ENCODE results near the gene CTIF. TPM values are rescaled to one million over a fixed set of nuclear protein-coding genes. Genes with fewer than 3 reads are reported as not detected.

CTIF gene
- total and polyA plus RNA-seq, 4 donors: 10.6 to 26.7 (median 12.3) TPM

DNA sequence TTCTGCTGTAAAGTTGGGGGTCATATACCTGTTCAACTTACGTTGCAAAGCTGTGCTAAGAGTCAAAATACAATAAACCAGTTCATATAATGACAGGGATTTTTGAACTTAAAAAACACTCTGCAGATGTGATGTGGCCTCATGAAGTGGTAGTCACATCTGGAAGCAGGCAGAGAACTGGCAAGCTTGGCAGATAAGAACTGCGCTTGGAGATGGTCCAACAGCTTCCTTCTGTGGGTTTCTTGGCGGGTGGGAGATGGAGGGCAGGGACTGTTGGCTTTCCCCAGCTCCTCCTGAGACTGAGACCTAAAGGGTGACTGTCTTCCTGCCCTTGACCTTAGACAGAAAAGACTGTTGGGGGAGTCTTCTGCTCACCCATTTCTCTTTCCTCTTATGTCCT, 140.4 kb downstream of the CTIF start:
- H3K27ac ChIP-seq (ENCODE audit: low read depth in 1 of 2, low read length in 2 of 2): no peak overlapping the region
- no peak overlapping the region for H3K9ac ChIP-seq (ENCODE audit: low read depth in 1 of 2, low read length in 2 of 2)
- 88% methylated on average over 3 of the region's 3 CpGs for WGBS
- no peak overlapping the region for H3K4me3 ChIP-seq (ENCODE audit: low read depth in 1 of 3, low read length in 3 of 3)
- TF ChIP-seq ZBTB33 (IDR thresholded peaks at IDR 0.05) (no peak), NR2F2 (IDR thresholded peaks at IDR 0.05) (no peak), REST (IDR thresholded peaks at IDR 0.05) (no peak), FOXA1 (IDR thresholded peaks at IDR 0.05) (no peak), TAF1 (conservative IDR thresholded peaks at IDR 0.05) (no peak), HNF4A (conservative IDR thresholded peaks at IDR 0.05) (no peak), JUND (IDR thresholded peaks at IDR 0.05) (no peak), FOXA2 (IDR thresholded peaks at IDR 0.05) (no peak), RAD21 (IDR thresholded peaks at IDR 0.05) (no peak), SP1 (IDR thresholded peaks at IDR 0.05) (no peak), GABPA (IDR thresholded peaks at IDR 0.05 in 1 of 2, conservative IDR thresholded peaks at IDR 0.05 in 1 of 2) (no peak), RXRA (IDR thresholded peaks at IDR 0.05) (no peak), EGR1 (IDR thresholded peaks at IDR 0.05; ENCODE audit: low read depth in 2 of 2) (no peak)
- TF ChIP-seq, protein P1, sequence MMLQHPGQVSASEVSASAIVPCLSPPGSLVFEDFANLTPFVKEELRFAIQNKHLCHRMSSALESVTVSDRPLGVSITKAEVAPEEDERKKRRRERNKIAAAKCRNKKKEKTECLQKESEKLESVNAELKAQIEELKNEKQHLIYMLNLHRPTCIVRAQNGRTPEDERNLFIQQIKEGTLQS (IDR thresholded peaks at IDR 0.05): no peak
- TF ChIP-seq, protein P2, sequence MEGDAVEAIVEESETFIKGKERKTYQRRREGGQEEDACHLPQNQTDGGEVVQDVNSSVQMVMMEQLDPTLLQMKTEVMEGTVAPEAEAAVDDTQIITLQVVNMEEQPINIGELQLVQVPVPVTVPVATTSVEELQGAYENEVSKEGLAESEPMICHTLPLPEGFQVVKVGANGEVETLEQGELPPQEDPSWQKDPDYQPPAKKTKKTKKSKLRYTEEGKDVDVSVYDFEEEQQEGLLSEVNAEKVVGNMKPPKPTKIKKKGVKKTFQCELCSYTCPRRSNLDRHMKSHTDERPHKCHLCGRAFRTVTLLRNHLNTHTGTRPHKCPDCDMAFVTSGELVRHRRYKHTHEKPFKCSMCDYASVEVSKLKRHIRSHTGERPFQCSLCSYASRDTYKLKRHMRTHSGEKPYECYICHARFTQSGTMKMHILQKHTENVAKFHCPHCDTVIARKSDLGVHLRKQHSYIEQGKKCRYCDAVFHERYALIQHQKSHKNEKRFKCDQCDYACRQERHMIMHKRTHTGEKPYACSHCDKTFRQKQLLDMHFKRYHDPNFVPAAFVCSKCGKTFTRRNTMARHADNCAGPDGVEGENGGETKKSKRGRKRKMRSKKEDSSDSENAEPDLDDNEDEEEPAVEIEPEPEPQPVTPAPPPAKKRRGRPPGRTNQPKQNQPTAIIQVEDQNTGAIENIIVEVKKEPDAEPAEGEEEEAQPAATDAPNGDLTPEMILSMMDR (IDR thresholded peaks at IDR 0.05; ENCODE audit: low read depth, low read length, missing input control): no peak
- TF ChIP-seq, protein P3, sequence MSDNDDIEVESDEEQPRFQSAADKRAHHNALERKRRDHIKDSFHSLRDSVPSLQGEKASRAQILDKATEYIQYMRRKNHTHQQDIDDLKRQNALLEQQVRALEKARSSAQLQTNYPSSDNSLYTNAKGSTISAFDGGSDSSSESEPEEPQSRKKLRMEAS (IDR thresholded peaks at IDR 0.05): no peak
- peaks cover 10 to 24% (median 22%) of the 10 kb centered on the region in 4 donors for H3K4me1 ChIP-seq (ENCODE audit: control insufficient read depth in 4 of 4, insufficient read depth in 4 of 4, low read length in 3 of 4)
- peaks cover 0 to 9% (median 2%) of the 10 kb centered on the region in 4 donors for H3K36me3 ChIP-seq (ENCODE audit: control insufficient read depth in 4 of 4, insufficient read depth in 3 of 4, low read depth in 1 of 4, low read length in 3 of 4)
- no peaks in the 10 kb centered on the region for H3K27me3 ChIP-seq (ENCODE audit: control insufficient read depth in 4 of 4, insufficient read depth in 4 of 4, low read length in 3 of 4)
- DNase-seq (ENCODE audit: low spot score): no peak
- H3K9me3 ChIP-seq (ENCODE audit: control insufficient read depth in 4 of 4, low read length in 3 of 4): no peaks in the 10 kb centered on the region

Measured in liver (tissue), 9 donors.